ENCODE data around the gene CD93.

The CD93 gene

GRCh38 chr20:23061734-23062561 lies 24.2 kb downstream of the CD93 start:
- FAIRE-seq (no peak), DNase-seq (ENCODE audit: low spot score) (peak; percentile 42)

GRCh38 chr20:23061262-23061661 lies 24.9 kb downstream of the CD93 start:
- no peak for DNase-seq (ENCODE audit: low spot score)
- no peak for FAIRE-seq

GRCh38 chr20:23060629-23061028 lies 25.5 kb downstream of the CD93 start:
- DNase-seq (ENCODE audit: low spot score): no peak
- no peak for FAIRE-seq

DNA sequence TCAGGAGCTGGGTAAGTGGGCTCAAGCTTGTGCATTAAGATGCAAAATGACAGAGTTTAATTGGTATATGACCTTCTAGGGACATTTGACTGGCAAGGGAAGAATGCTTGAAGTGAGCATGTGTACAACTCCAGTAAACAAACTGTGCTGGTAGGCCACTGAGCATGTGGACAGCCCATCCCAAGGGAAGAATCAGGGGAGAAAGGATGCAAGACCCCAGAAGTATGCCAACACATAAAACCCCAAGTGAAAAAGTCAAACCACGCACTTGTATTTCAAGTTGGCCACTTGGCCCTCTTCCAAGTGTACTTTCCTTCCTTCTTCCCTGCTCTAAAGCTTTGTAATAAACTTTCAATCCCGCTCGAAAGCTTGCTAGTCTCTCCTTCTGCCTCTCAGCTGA lies 26.3 kb downstream of the CD93 start:
- DNase-seq (ENCODE audit: low spot score): no peak
- FAIRE-seq: no peak

DNA sequence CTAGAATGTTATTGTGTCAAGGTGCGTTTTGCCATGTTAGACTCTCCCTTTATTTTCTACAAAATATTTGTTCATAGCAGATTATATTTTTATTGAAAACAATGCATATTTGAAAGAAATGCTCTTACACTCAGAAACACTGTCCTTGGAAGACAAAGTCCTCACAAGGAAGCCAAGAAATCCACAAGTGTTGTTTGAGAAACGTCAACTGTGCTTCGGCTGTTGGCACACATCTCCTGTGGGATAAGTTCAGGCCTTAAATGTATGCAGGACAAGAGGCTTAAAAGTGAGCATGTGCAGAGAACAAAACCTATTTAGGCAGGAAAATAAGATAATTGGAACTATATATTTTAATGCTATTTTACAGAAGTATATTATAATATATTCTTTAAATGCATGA lies 27.1 kb downstream of the CD93 start:
- FAIRE-seq (no peak), DNase-seq (ENCODE audit: low spot score) (no peak)

DNA sequence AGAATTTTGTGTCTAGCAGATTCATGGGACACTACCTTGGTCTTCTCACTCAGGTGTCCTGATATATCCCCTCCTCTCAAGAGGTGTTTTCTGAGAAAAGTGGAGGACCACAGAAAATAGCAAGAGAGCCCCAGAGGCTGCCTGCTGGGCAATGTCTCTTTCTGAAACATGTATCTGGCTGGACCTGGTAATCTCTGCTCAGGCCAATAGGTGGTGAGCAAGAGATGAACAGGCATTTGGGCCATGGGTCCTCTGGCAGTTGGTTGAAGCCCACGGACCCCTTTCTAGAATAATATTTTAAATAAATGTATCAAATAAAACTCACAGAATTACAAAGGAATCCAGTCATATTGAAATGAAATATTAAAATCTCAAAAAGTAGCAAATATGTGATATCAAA lies 27.9 kb downstream of the CD93 start:
- DNase-seq (ENCODE audit: low spot score): no peak
- no peak for FAIRE-seq

DNA sequence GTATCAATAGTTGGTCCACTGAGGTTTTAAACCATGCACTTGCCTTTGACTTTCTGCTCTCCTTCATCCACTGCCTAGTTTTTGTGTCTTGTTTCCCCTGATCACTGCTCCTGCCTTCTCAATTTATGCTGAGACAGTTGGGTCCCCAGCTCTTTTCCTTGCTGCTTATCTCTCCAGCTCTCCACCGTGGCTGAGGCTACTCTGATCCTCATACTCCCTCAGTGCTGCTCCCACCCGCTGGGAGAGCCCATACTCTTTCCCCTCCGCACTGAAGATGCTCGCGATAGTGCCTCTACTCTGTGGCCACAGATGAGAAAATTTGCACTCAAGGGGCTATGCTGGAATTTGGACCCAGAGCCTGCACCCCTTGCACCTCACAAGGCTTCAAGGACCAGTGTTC lies 33.2 kb downstream of the CD93 start:
- no peak for DNase-seq (ENCODE audit: low spot score)
- no peak for FAIRE-seq

GRCh38 chr20:23050847-23051627 lies 35.1 kb downstream of the CD93 start:
- peak; percentile 10 for DNase-seq (ENCODE audit: low spot score)
- FAIRE-seq: no peak

- FAIRE-seq (no peak), DNase-seq (ENCODE audit: low spot score) (no peak)
These were observed 35.9 kb downstream of the CD93 start for GRCh38 chr20:23050076-23050838.

- DNase-seq (ENCODE audit: low spot score) (no peak), FAIRE-seq (no peak)
These were observed 36.7 kb downstream of the CD93 start, which contains the start of gene THBD for GRCh38 chr20:23049201-23050075. Gene THBD (minus strand): TSS chr20:23049672. CDS start chr20:23049504, 168 bp downstream.

DNA sequence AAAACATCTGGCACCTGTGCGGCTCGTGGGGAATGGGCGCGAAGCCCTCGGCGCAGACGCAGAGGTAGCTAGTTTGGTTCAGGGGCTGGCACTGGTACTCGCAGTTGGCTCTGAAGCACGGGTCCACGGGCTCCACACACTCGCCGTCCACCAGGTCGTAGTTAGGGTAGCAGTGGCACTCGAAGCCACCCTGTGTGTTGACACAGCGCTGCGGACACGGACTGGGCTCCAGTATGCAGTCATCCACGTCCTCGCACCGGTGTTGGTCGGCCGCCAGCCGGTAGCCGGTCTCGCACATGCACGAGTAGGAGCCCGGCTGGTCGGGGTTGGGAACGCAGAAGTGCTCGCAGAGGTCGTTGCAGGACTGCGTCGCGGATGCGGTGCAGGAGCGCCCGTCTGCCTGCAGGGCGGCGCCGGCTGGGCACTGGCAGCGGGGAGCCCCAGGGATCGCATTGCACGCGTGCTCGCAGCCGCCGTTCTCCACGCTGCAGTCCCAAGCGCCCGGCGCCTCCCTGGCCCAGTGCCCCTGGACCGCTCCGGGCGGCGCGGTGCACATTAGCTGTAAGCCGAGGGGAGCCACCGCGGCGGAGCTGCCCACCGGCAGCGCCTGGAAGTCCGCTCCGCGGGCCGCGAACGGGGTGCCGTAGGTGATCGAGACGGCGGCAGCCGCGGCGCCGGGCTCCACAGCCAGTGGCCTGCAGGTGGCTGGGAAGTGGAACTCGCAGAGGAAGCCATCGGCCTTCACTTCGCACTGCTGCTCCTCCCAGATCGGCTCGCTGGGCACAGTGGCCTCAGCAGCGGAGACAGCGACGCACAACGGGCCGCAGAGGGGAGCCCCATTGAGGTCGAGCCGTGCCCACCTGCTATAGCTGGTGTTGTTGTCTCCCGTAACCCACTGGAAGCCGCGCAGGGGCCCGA lies 37.6 kb downstream of the CD93 start:
- FAIRE-seq (no peak), DNase-seq (ENCODE audit: low spot score) (no peak)

DNA sequence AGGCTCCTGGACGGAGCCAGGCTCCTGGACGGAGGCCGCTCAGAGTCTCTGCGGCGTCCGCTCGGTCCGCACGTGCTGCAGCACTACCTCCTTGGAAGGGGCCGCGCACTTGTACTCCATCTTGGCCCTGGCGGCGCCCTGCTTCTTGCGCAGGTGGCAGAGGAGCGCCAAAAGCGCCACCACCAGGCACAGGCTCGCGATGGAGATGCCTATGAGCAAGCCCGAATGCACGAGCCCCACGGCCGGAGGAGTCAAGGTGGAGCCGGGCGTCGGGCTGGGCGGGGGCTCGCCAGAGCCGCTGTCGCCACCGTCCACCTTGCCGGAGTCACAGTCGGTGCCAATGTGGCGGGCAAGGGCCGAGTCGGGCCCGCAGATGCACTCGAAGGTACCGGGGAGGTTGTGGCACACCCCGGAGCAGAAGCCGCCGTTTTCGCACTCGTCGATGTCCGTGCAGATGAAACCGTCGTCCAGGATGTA lies 38.3 kb downstream of the CD93 start:
- FAIRE-seq (no peak), DNase-seq (ENCODE audit: low spot score) (no peak)

DNA sequence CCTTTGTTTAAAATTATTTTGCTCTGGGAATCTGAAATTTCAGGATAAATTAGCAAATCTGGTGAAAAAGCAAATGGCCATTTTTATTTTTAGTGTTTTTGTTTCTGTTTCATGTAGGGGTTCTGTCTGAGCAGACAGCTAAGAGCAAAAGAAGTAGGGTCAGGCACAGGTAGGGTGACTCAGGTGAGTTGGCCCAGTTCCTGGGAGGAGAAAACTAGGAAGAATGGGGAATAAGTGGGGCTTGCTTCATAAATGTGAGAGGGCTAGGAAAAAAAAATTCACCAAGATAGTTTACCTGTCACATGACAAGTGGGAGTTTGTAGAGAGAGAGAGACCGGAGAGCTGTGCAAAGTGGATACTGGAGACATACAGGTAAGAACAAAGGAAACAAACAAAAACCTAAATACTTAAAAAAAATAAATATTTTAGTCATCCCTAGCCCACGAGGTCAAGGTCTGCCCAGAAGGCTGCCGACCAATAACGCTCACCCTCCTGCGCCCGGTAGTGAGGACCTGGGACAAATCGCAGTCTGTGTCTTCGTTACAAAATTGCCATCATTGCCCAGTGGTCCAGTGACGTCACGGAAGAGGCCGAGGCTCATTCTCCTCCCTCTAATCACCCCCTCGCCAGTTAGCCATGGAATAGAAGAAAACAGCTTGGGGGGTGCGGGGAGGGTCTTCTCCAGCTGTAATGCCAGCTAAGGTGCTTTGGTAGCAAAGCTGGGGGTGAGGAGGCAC lies 39.0 kb downstream of the CD93 start:
- DNase-seq (ENCODE audit: low spot score): no peak
- no peak for FAIRE-seq

- DNase-seq (ENCODE audit: low spot score) (no peak), FAIRE-seq (no peak)
These were observed 39.7 kb downstream of the CD93 start for GRCh38 chr20:23046431-23046830.

DNA sequence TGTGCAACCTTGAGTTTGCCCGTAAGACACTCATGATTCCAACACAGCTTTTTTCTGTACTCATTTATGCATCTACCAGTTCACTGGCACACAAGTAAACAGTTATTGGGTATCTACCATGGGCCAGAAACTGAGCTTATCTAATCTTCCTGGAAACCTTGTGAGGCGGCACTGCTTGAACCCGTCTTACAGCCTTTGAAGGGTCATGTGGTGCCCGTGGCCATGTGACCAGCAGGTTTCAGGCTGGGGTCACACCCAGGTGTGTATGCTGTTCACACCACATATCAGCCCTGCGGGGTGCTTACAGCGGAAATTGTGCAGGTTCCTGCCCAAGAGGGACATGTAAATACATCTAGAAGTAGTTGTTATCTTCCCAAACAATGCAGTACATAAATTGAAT lies 42.7 kb downstream of the CD93 start:
- DNase-seq (ENCODE audit: low spot score) (no peak), FAIRE-seq (no peak)

GRCh38 chr20:23042270-23042669 lies 43.9 kb downstream of the CD93 start:
- DNase-seq (ENCODE audit: low spot score) (no peak), FAIRE-seq (no peak)

DNA sequence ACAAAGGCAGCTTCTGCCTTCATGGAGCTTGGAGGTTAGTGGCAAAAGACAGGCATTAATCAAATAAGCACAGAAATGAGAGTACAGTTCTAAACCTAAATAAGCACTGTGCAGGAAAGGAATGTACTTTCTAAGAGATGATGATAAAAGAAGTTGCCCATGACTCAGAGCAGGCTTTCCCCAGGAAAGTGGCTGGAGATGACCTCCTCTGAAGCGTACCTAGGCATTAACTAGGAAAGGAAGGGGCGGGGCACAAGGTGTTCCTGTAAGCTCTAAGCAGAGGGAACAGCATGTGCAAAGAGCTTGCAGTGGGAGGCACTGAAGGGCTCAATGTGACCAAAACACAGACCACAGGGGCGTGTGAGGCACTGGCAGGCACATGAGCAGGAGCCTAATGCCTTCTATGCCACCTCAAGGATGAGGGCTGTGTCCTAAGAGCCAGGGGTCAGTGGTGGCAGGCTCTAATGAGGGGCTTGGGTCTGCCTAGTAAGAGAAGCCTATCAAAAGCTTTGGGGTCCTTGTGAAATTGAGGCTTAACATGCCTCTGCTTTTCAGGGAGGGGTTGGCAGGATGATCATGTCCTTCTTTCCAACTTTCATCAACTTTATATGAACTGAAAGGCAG lies 46.1 kb downstream of the CD93 start:
- FAIRE-seq (no peak), DNase-seq (ENCODE audit: low spot score) (no peak)

GRCh38 chr20:23039136-23039875 lies 46.8 kb downstream of the CD93 start:
- no peak for DNase-seq (ENCODE audit: low spot score)
- FAIRE-seq: no peak
